Stomach (tissue), 4 donors: ENCODE data around the gene ZFPM1.

Experiments used
- CTCF ChIP-seq, 7 experiments: fragments of 450-650 bp in 4 of 7; fragments of 200-600 bp in 3 of 7; sonication (generic) in 3 of 7; IDR thresholded peaks; one replicate each; pipeline ENCODE4 v1.5.1; 2016 to 2019; ENCODE audit warnings: antibody characterized with exemption in 7 of 7, control low read depth in 2 of 7, mild to moderate bottlenecking in 1 of 7
- POLR2A ChIP-seq, 4 donors: fragments of 450-650 bp; IDR thresholded peaks; one replicate each; pipeline ENCODE4 v1.6.1; 2016; ENCODE audit warnings: antibody characterized with exemption in 4 of 4, control low read depth in 2 of 4, mild to moderate bottlenecking in 1 of 4, moderate library complexity in 1 of 4
- POLR2AphosphoS5 ChIP-seq, 3 donors: sonication (generic); formaldehyde crosslinking; IDR thresholded peaks; one replicate each; pipeline ENCODE4 v1.6.1; 2016; ENCODE audit warnings: antibody characterized with exemption in 3 of 3

GRCh38 chr16:88412766-88413165 is 40.3 kb upstream of the ZFPM1 start:
- TF ChIP-seq CTCF (IDR thresholded peaks at IDR 0.05) = no peak
- TF ChIP-seq POLR2AphosphoS5 (IDR thresholded peaks at IDR 0.05) = no peak
- no peak for TF ChIP-seq POLR2A (IDR thresholded peaks at IDR 0.05)
